Suprapubic skin (tissue), 4 donors: ENCODE results near the gene ATOH7. TPM values are rescaled to one million over a fixed set of nuclear protein-coding genes. Genes with fewer than 3 reads are reported as not detected.

Source experiments
- DNase-seq, 2 donors: peaks; one replicate each; pipeline ENCODE4 v3.0.0-alpha.2; 2019; ENCODE audit warnings: low spot score in 2 of 2
- H3K27ac ChIP-seq: fragments of 200-600 bp; sonication (generic); one replicate; pipeline ENCODE4 v1.5.1; 2019
- H3K27me3 ChIP-seq: fragments of 200-600 bp; sonication (generic); one replicate; pipeline ENCODE4 v1.5.1; 2019
- H3K36me3 ChIP-seq: fragments of 200-600 bp; sonication (generic); one replicate; pipeline ENCODE4 v1.5.1; 2019
- H3K4me1 ChIP-seq: fragments of 200-600 bp; sonication (generic); one replicate; pipeline ENCODE4 v1.5.1; 2019
- H3K4me3 ChIP-seq: fragments of 200-600 bp; sonication (generic); one replicate; pipeline ENCODE4 v1.5.1; 2019; ENCODE audit warnings: mild to moderate bottlenecking
- H3K9me3 ChIP-seq: fragments of 200-600 bp; sonication (generic); one replicate; pipeline ENCODE4 v1.5.1; 2019
- EP300 ChIP-seq: sonication (generic); formaldehyde crosslinking; IDR thresholded peaks from one replicate; pipeline ENCODE4 v1.6.1; 2017; ENCODE audit warnings: antibody characterized with exemption
- POLR2A ChIP-seq, 2 donors: fragments of 450-650 bp; IDR thresholded peaks; one replicate each; pipeline ENCODE4 v1.6.1; 2017; ENCODE audit warnings: antibody characterized with exemption in 2 of 2, mild to moderate bottlenecking in 2 of 2, moderate library complexity in 2 of 2
- POLR2AphosphoS5 ChIP-seq, 3 donors: sonication (generic); formaldehyde crosslinking; IDR thresholded peaks; one replicate each; pipeline ENCODE4 v1.6.1; 2017; ENCODE audit warnings: antibody characterized with exemption in 3 of 3
- WGBS: methylation state at CpG from one replicate; pipeline ENCODE4 v1.1.5; 2018; 5-methylcytosine and 5-hydroxymethylcytosine counted together
- total RNA-seq, 4 donors: library from RNA; depleted of rRNA; stranded (reverse); fragments of >200 nt; gene quantifications; one replicate each; pipeline ENCODE4 v1.1.0, GENCODE V29; 2016
- TF ChIP-seq, protein P1 (sequence below), 2 donors: fragments of 200-600 bp in 1 of 2; fragments of 450-650 bp in 1 of 2; sonication (generic) in 1 of 2; IDR thresholded peaks; one replicate each; pipeline ENCODE4 v1.5.1; 2016 to 2019; ENCODE audit warnings: antibody characterized with exemption in 2 of 2, mild to moderate bottlenecking in 1 of 2, moderate library complexity in 1 of 2

ATOH7 gene
- total RNA-seq, 4 donors from 2014 or later: not detected

DNA sequence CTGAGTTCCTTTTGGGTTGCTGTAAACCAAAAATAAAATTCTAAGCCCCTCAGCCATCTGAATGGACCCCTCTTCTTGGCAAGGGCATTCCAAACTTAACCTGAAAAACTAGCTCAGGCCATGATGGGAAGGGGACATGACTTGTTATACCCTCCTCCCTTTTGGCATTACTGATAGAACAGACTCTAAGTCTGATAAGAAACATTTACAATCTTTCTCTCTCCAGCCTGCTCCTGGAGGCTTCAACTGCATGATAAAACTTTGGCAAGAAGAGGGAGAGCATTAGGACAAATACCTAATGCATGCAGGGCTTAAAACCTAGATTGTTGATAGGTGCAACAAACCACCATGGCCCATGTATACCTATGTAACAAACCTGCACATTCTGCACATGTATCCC is 40.9 kb upstream of the ATOH7 start:
- H3K4me1 ChIP-seq: no peaks in the 10 kb centered on the region
- no peaks in the 10 kb centered on the region for H3K36me3 ChIP-seq
- H3K27me3 ChIP-seq: no peaks in the 10 kb centered on the region
- H3K4me3 ChIP-seq: no peak overlapping the region
- no peak for DNase-seq
- H3K27ac ChIP-seq: no peak overlapping the region
- H3K9me3 ChIP-seq: no peaks in the 10 kb centered on the region
- TF ChIP-seq, protein P1, sequence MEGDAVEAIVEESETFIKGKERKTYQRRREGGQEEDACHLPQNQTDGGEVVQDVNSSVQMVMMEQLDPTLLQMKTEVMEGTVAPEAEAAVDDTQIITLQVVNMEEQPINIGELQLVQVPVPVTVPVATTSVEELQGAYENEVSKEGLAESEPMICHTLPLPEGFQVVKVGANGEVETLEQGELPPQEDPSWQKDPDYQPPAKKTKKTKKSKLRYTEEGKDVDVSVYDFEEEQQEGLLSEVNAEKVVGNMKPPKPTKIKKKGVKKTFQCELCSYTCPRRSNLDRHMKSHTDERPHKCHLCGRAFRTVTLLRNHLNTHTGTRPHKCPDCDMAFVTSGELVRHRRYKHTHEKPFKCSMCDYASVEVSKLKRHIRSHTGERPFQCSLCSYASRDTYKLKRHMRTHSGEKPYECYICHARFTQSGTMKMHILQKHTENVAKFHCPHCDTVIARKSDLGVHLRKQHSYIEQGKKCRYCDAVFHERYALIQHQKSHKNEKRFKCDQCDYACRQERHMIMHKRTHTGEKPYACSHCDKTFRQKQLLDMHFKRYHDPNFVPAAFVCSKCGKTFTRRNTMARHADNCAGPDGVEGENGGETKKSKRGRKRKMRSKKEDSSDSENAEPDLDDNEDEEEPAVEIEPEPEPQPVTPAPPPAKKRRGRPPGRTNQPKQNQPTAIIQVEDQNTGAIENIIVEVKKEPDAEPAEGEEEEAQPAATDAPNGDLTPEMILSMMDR (IDR thresholded peaks at IDR 0.05): no peak
- no peak for TF ChIP-seq EP300
- no peak for TF ChIP-seq POLR2A (IDR thresholded peaks at IDR 0.05)
- no peak for TF ChIP-seq POLR2AphosphoS5 (IDR thresholded peaks at IDR 0.05)

DNA sequence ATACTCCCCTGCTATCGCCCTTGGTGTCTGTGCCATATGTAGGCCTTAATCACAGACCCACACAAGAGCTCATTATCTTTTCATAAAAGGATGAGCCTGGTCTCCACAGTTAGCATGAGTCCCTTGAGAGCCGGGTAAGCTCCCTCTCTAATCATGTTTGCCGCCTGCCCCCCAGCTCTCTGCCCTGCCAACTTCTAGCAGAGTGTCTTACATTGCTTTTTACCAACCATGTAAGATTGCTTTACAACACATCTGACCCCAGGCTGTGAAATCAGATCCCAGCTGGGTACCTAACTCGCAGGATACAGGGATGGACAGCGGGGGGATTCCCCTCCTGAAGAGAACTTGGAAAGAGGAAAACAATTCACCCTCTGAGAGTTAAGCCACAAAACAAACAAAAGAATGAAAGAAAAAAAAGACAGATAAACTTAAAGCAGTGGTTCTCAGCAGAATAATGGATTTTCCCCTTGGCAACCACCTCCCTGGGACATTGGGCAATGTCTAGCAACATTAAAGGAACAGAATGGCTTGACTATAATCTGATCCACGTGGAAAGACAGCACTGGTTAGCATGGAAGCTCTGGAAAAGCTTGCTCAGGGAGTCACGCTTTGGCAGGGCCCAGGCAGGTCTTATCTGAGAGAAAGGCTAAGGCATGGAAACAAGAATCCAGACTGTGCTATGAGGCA is 39.4 kb upstream of the ATOH7 start:
- no peaks in the 10 kb centered on the region for H3K4me1 ChIP-seq
- DNase-seq: no peak
- no peak overlapping the region for H3K27ac ChIP-seq
- TF ChIP-seq EP300 (no peak), POLR2AphosphoS5 (IDR thresholded peaks at IDR 0.05) (no peak), POLR2A (IDR thresholded peaks at IDR 0.05) (no peak)
- TF ChIP-seq, protein P1 (IDR thresholded peaks at IDR 0.05): no peak
- WGBS: 63% methylated on average over 7 of the region's 7 CpGs
- H3K36me3 ChIP-seq: no peaks in the 10 kb centered on the region
- no peaks in the 10 kb centered on the region for H3K9me3 ChIP-seq
- H3K27me3 ChIP-seq: no peaks in the 10 kb centered on the region
- H3K4me3 ChIP-seq: no peak overlapping the region

DNA sequence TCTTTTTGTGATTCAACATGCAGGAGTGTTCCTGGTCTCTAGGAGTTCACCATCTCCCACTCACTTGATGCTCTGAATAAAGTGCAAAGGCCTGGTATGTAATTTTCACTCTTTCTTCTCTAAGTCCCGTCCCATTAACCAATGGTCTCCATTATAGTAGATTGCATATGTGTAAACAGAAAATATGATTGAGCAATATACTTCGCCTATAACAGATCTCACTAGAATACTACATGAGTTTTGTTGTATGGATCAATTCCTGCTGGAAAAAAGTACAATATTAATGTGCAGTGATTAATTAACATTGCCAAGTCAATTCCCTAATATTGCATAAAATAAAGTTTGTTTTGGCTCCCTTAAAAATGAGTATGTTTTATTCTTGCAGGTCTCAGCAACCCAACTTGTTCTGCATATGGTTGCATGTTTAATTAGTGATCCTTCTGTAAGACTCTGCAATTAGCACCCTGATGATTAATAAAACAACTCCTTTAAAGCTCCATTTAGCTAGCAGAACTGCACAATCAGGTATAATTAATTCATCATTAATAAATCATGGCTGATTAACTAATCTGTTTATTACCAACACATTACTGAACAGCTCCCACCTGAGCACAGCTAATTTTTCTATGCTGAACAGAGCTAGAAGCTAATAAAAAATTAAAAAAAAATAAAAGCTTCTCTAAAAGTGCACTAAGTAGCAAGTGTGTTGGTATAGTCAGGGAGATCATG is 37.8 kb upstream of the ATOH7 start:
- no peaks in the 10 kb centered on the region for H3K27me3 ChIP-seq
- no peaks in the 10 kb centered on the region for H3K36me3 ChIP-seq
- WGBS: 95% methylated on average over 2 of the region's 2 CpGs
- no peaks in the 10 kb centered on the region for H3K4me1 ChIP-seq
- no peak overlapping the region for H3K27ac ChIP-seq
- no peak for DNase-seq
- TF ChIP-seq, protein P1 (IDR thresholded peaks at IDR 0.05): no peak
- TF ChIP-seq POLR2AphosphoS5 (IDR thresholded peaks at IDR 0.05) (no peak), EP300 (no peak), POLR2A (IDR thresholded peaks at IDR 0.05) (no peak)
- H3K9me3 ChIP-seq: no peaks in the 10 kb centered on the region
- H3K4me3 ChIP-seq: no peak overlapping the region

DNA sequence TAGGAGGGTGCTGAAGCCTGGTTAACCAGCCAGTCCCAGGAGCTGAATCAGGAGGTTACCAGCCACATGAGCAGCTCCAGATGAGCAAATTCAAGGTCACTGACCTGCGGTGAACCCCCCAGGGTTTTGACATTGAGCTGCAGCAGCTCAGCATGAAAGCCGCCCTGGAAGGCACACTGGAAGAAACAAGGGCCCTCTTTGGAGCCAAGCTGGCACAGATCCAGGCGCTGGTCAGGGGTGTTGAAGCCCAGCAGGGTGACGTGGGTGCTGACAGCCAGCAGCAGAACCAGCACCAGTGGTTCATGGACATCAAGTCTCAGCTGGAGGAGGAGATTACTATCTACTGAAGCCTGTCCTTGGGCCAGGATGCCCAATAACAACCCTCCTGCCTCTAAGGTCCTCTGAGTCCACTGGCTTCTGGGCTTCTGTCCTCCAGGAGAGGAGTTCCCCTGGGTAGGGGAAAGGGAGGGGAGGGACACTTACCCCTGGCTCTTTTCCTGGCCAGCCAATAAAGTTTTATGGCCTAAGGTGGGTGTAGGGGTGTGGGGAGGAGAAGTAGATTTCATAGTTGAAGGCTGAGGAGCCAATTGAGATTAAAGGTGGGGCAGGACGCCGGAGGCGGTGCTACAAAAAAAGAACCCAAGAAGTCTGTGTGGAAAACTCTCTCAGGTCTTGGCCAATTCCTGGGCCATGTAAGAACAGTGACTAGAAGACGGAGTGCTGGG is 29.4 kb upstream of the ATOH7 start:
- Histone ChIP-seq H3K36me3 (no peaks in the 10 kb centered on the region), H3K4me1 (no peaks in the 10 kb centered on the region), H3K4me3 (no peak overlapping the region), H3K27me3 (no peaks in the 10 kb centered on the region), H3K27ac (no peak overlapping the region), H3K9me3 (no peaks in the 10 kb centered on the region)
- WGBS: 93% methylated on average over 6 of the region's 8 CpGs
- TF ChIP-seq POLR2A (IDR thresholded peaks at IDR 0.05) (no peak), POLR2AphosphoS5 (IDR thresholded peaks at IDR 0.05) (no peak), EP300 (no peak)
- TF ChIP-seq, protein P1 (IDR thresholded peaks at IDR 0.05): no peak
- DNase-seq: no peak

DNA sequence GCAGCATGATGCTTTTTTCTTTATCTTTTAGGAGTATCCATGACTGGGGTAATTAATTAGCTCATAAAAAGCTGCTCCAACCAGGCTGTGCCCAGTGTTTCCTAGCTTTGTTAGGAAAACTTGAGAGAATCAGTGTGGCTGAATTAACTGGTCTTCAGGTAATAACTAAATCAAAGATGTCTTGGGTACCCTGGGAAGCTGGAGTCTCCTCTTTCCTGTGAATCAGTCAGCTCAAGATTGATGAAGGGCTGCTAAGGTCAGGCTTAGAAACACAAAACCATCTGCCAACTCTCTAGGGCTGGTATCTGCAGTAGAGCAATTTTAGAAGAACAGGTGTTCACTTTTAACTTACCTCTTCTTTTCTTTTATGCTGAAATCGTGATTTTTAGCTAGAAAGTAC is 21.4 kb upstream of the ATOH7 start:
- H3K36me3 ChIP-seq: no peaks in the 10 kb centered on the region
- WGBS: 40% methylated on average over 1 of the region's 1 CpG
- no peaks in the 10 kb centered on the region for H3K4me1 ChIP-seq
- no peak for DNase-seq
- no peak overlapping the region for H3K27ac ChIP-seq
- no peaks in the 10 kb centered on the region for H3K9me3 ChIP-seq
- H3K27me3 ChIP-seq: no peaks in the 10 kb centered on the region
- H3K4me3 ChIP-seq: no peak overlapping the region
- TF ChIP-seq POLR2A (IDR thresholded peaks at IDR 0.05): no peak
- TF ChIP-seq, protein P1 (IDR thresholded peaks at IDR 0.05): no peak
- TF ChIP-seq POLR2AphosphoS5 (IDR thresholded peaks at IDR 0.05): no peak
- TF ChIP-seq EP300: no peak
